ENCODE results near the gene PPP6R1.

- no peak for TF ChIP-seq CTCF (IDR thresholded peaks at IDR 0.05)
- TF ChIP-seq POLR2AphosphoS5 (IDR thresholded peaks at IDR 0.05), result no peak
- no peak for TF ChIP-seq POLR2A (IDR thresholded peaks at IDR 0.05)
These were observed 6.4 kb upstream of the PPP6R1 start for GRCh38 chr19:55265173-55265572.
